CD4-positive, alpha-beta T cell treated with Interleukin-21 for 1 hour (primary cell): ENCODE results near the gene PCP2.

Source experiments
- DNase-seq: peaks from one replicate; pipeline ENCODE4 v3.0.0-alpha.2; 2020

The PCP2 gene

GRCh38 chr19:7596211-7596937 lies 37.1 kb downstream of the PCP2 start:
- DNase-seq, result no peak

DNA sequence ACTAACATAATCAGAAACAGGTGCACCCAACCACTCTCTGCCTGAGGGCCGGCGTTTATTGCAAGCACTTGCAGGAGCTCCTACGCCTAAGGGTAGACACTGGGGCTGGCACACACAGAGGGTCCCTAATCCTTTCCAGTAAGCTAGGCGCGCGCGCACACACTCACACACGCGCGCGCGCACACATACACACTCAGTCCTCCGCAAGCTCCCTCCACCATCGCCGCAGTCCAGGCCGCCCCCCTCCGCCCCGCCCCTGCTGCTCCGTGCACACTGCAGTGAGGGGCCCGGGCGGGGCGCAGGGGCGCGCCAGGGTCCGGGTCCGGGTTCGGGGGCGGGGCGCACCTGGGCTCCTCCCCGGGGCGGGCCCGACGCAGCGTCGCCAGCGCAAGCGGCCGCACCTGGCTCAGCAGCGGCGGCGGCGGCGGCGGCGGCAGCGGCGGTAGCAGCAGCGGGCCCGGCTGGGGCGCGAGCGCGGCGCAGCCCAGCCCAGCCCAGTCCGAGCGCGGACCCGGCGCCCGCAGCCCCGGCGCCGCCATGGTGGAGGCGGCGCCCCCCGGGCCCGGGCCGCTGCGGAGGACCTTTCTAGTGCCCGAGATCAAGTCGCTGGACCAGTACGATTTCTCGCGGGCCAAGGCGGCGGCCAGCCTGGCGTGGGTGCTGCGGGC lies 37.9 kb downstream of the PCP2 start, which contains the start of gene CAMSAP3:
Gene CAMSAP3, plus strand, starts transcription at position 398 of the 668 bp plus-strand sequence. Its CDS starts 140 bp downstream, at position 538.
- peak; percentile 45 for DNase-seq

- no peak for DNase-seq
These were observed 43.3 kb downstream of the PCP2 start for GRCh38 chr19:7590256-7590655.

DNA sequence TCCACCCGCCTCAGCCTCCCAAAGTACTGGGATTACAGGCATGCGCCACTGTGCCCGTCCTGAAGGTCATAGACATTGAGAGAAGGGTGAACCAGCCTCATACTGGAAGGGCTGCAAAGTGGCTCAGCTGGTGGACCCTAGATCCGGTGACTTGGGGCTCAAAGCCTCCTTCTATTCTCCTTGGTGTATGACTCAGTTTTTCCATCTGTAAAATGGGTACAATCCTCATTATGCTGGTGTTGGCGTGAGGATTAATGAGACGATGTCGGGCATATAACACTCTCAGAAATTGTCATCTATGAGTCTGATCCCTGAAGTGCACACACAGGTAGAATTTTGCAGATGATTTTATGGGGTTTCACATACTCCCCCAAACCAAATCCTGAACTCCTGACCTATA lies 43.7 kb downstream of the PCP2 start:
- no peak for DNase-seq

GRCh38 chr19:7582446-7582845 lies 51.1 kb downstream of the PCP2 start:
- DNase-seq, result no peak
